GM12872 (cell line): Measurements from ENCODE around the gene FXYD6.

Experiments used
- CTCF ChIP-seq: IDR thresholded peaks from 3 replicates; pipeline ENCODE4 v1.5.1; 2011; ENCODE audit warnings: low read depth, mild to moderate bottlenecking, low read length, moderate library complexity; ENCODE audit not compliant: insufficient read depth

FXYD6 gene

GRCh38 chr11:117837070-117837776 is 39.2 kb downstream of the FXYD6 start:
- TF ChIP-seq CTCF, result no peak

- no peak for TF ChIP-seq CTCF
Measured at GRCh38 chr11:117836077-117836960, 40.1 kb downstream of the FXYD6 start.

GRCh38 chr11:117835576-117835975 is 40.9 kb downstream of the FXYD6 start:
- TF ChIP-seq CTCF, result no peak

- TF ChIP-seq CTCF, result no peak
Measured at GRCh38 chr11:117834838-117835443, 41.5 kb downstream of the FXYD6 start.

GRCh38 chr11:117834068-117834810 is 42.2 kb downstream of the FXYD6 start:
- TF ChIP-seq CTCF, result no peak

- TF ChIP-seq CTCF, result no peak
Measured at GRCh38 chr11:117833401-117833891, 43.0 kb downstream of the FXYD6 start.

- no peak for TF ChIP-seq CTCF
Measured at GRCh38 chr11:117832511-117832910, 43.9 kb downstream of the FXYD6 start.
